SK-N-SH (cell line): Measurements from ENCODE around the gene ENOX1. TPM values are rescaled to one million over a fixed set of nuclear protein-coding genes. Genes with fewer than 3 reads are reported as not detected.

Experiments used
- CTCF ChIA-PET: fragments of 300-600, 350-600 bp; formaldehyde crosslinking; extraction: SDS; loops from one replicate; lab custom pipeline; 2021; lab: Yijun Ruan, JAX
- POLR2A ChIA-PET: fragments of 350-600 bp; sonication (Branson Sonifier 250); formaldehyde crosslinking; extraction: SDS; loops from one replicate; lab custom pipeline; 2020; ENCODE audit warnings: antibody characterized with exemption, inconsistent platforms; lab: Yijun Ruan, JAX
- DNase-seq: peaks from one replicate; pipeline ENCODE4 v3.0.0; 2012
- H2AFZ ChIP-seq: fragments of 200-600 bp; sonication (generic); 2 replicates; pipeline ENCODE4 v1.8.1; 2016; ENCODE audit warnings: antibody characterized with exemption, mild to moderate bottlenecking, low read depth
- H3F3A ChIP-seq: fragments of 200-600 bp; sonication (generic); replicated peaks from 2 replicates; pipeline ENCODE3; 2016; ENCODE audit warnings: antibody characterized with exemption, mild to moderate bottlenecking; ENCODE audit not compliant: insufficient read depth
- H3K27ac ChIP-seq, 2 experiments: fragments of 200-500 bp in 1 of 2; fragments of 200-600 bp in 1 of 2; sonication (Bioruptor generic) in 1 of 2; sonication (generic), shearing (Covaris generic) in 1 of 2; 2 replicates each; pipeline versions ENCODE4 v1.5.1 to v1.6.1; 2014 to 2016; ENCODE audit warnings: low read depth in 2 of 2, inconsistent platforms in 1 of 2, low read length in 1 of 2, mild to moderate bottlenecking in 1 of 2, mixed read lengths in 1 of 2
- H3K27me3 ChIP-seq: fragments of 200-600 bp; sonication (generic), shearing (Covaris generic); 2 replicates; pipeline ENCODE4 v1.6.1; 2016; ENCODE audit warnings: mixed run types; ENCODE audit not compliant: insufficient read depth
- H3K36me3 ChIP-seq, 2 experiments: fragments of 200-500 bp in 1 of 2; fragments of 200-600 bp in 1 of 2; sonication (Bioruptor generic) in 1 of 2; sonication (generic) in 1 of 2; replicated peaks in 1 of 2; 2 replicates each; pipeline versions ENCODE3 to v1.5.1; 2014 to 2016; ENCODE audit warnings: low read length in 1 of 2, mild to moderate bottlenecking in 1 of 2; ENCODE audit not compliant: insufficient read depth in 2 of 2, control insufficient read depth in 1 of 2
- H3K4me1 ChIP-seq, 2 experiments: fragments of 200-500 bp in 1 of 2; fragments of 200-600 bp in 1 of 2; sonication (Bioruptor generic) in 1 of 2; sonication (generic), shearing (Covaris generic) in 1 of 2; 2 replicates each; pipeline versions ENCODE4 v1.5.1 to v1.6.1; 2014 to 2016; ENCODE audit warnings: low read depth in 1 of 2, low read length in 1 of 2, mixed run types in 1 of 2; ENCODE audit not compliant: insufficient read depth in 2 of 2, control insufficient read depth in 1 of 2
- H3K4me2 ChIP-seq: fragments of 200-600 bp; sonication (generic), shearing (Covaris generic); 2 replicates; pipeline ENCODE4 v1.6.1; 2017; ENCODE audit warnings: mixed run types
- H3K4me3 ChIP-seq, 2 experiments: fragments of 200-500 bp in 1 of 2; fragments of 200-600 bp in 1 of 2; sonication (Bioruptor generic) in 1 of 2; sonication (generic), shearing (Covaris generic) in 1 of 2; 2 replicates each; pipeline versions ENCODE4 v1.5.1 to v1.8.1; 2014 to 2016; ENCODE audit warnings: low read depth in 2 of 2, inconsistent platforms in 1 of 2, low read length in 1 of 2, mild to moderate bottlenecking in 1 of 2, mixed read lengths in 1 of 2, moderate library complexity in 1 of 2
- H3K79me2 ChIP-seq: fragments of 200-600 bp; sonication (generic); 2 replicates; pipeline ENCODE4 v1.8.1; 2017; ENCODE audit warnings: mild to moderate bottlenecking; ENCODE audit not compliant: insufficient read depth
- H3K9ac ChIP-seq: fragments of 200-600 bp; sonication (generic); 2 replicates; pipeline ENCODE4 v1.6.1; 2017; ENCODE audit warnings: mixed run types
- H3K9me2 ChIP-seq: fragments of 200-600 bp; sonication (generic); 2 replicates; pipeline ENCODE4 v1.6.1; 2017; ENCODE audit warnings: mixed run types
- H3K9me3 ChIP-seq: fragments of 200-600 bp; sonication (generic); 2 replicates; pipeline ENCODE4 v1.6.1; 2017; ENCODE audit warnings: mixed run types, mild to moderate bottlenecking, moderate library complexity
- H4K20me1 ChIP-seq: fragments of 200-600 bp; sonication (generic); 2 replicates; pipeline ENCODE4 v1.6.1; 2017; ENCODE audit warnings: mild to moderate bottlenecking, mixed run types; ENCODE audit not compliant: insufficient read depth
- CHD2 ChIP-seq: fragments of 150-350 bp; IDR thresholded peaks from 2 replicates; pipeline ENCODE4 v1.6.1; 2018; ENCODE audit warnings: low read length; ENCODE audit not compliant: partially characterized antibody
- CTCF ChIP-seq: fragments of 200-600 bp; sonication (generic); IDR thresholded peaks from 2 replicates; pipeline ENCODE4 v1.6.1; 2017; ENCODE audit warnings: antibody characterized with exemption, mild to moderate bottlenecking, moderate library complexity
- EP300 ChIP-seq, 2 experiments: IDR thresholded peaks; 2 replicates each; pipeline versions ENCODE4 v1.4.0 to v1.6.1; 2012; ENCODE audit warnings: borderline replicate concordance in 1 of 2, low read depth in 1 of 2, low read length in 1 of 2
- GABPA ChIP-seq: IDR thresholded peaks from 2 replicates; pipeline ENCODE4 v1.4.0; 2012; ENCODE audit warnings: low read depth, mild to moderate bottlenecking
- GATA2 ChIP-seq: sonication (generic); formaldehyde crosslinking; IDR thresholded peaks from 2 replicates; pipeline ENCODE4 v1.5.0; 2020; ENCODE audit warnings: mild to moderate bottlenecking, missing genetic modification reagents
- MEF2A ChIP-seq: IDR thresholded peaks from 2 replicates; pipeline ENCODE4 v1.4.0; 2012; ENCODE audit warnings: low read depth, borderline replicate concordance
- MXI1 ChIP-seq: IDR thresholded peaks from 2 replicates; pipeline ENCODE4 v1.6.1; 2012; ENCODE audit warnings: mild to moderate bottlenecking, low read depth, low read length, improper control_type of control experiment
- NRF1 ChIP-seq: IDR thresholded peaks from 2 replicates; pipeline ENCODE4 v1.6.1; 2012; ENCODE audit warnings: low read depth, mild to moderate bottlenecking, low read length
- PBX3 ChIP-seq: IDR thresholded peaks from 2 replicates; pipeline ENCODE4; 2012
- ZBTB33 ChIP-seq: IDR thresholded peaks from 2 replicates; pipeline ENCODE4 v1.4.0; 2012; ENCODE audit warnings: low read depth, borderline replicate concordance
- WGBS: methylation state at CpG from one replicate; pipeline ENCODE4 v1.1.6; 2017; ENCODE audit warnings: low lambda C conversion rate; 5-methylcytosine and 5-hydroxymethylcytosine counted together
- polyA plus RNA-seq, 3 experiments: library from polyadenylated mRNA; depleted of rRNA; stranded (reverse); fragments of >200 nt; gene quantifications; 2 replicates each; pipeline ENCODE4 v1.2.3, GENCODE V29; 2012
- TF ChIP-seq, protein P1 (sequence below): IDR thresholded peaks from 2 replicates; pipeline ENCODE4 v1.4.0; 2012; ENCODE audit warnings: low read depth, borderline replicate concordance
- TF ChIP-seq, protein P2 (sequence below): fragments of 150-350 bp; IDR thresholded peaks from 2 replicates; pipeline ENCODE4 v1.6.1; 2016; ENCODE audit warnings: mild to moderate bottlenecking, low read depth, low read length

Gene ENOX1
- polyA plus RNA-seq, 1 of the 3 experiments (the other 2 are of a cell fraction): 5.8 TPM

DNA sequence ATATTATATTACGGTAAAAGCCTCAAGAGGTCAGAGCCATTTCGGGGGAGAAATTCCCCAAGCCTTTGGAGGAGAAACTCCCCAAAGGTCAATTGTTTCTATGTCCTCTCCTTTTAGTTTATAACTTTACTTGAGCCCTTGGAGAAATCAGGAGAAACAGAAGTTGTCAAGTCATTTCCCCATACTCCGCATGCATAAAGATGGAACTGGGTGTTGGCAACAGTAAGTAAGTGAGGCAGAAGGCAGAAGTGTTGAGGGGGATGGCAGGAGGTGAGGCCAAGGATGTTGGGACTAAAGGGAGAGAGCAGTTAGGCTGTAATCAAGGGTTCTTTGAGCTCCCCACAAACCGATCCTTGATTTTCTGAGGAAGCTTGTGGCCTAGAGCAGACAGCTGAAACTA lies 307.9 kb downstream of the ENOX1 start:
- Histone ChIP-seq H3K4me3 (no peak overlapping the region), H4K20me1 (no peaks in the 10 kb centered on the region), H3K4me1 (peaks cover 0 to 2% of the 10 kb centered on the region in 2 experiments; a peak in 2 of 4 replicates), H3K9me3 (no peaks in the 10 kb centered on the region), H3K9ac (no peak overlapping the region), H3K9me2 (no peaks in the 10 kb centered on the region), H3K4me2 (no peak overlapping the region), H3F3A (no peaks in the 10 kb centered on the region), H3K36me3 (no peaks in the 10 kb centered on the region), H2AFZ (no peak overlapping the region), H3K27me3 (no peaks in the 10 kb centered on the region), H3K79me2 (no peaks in the 10 kb centered on the region), H3K27ac (no peak overlapping the region)
- CTCF ChIA-PET: interaction anchor here (1.0 kb wide), 1 partner anchor 10 kb away, joined by 3 read pairs; no protein-coding TSS in a partner anchor
- no peak for TF ChIP-seq CHD2
- 90% methylated on average over 4 of the region's 4 CpGs for WGBS
- DNase-seq: no peak
- POLR2A ChIA-PET: no interaction called here

DNA sequence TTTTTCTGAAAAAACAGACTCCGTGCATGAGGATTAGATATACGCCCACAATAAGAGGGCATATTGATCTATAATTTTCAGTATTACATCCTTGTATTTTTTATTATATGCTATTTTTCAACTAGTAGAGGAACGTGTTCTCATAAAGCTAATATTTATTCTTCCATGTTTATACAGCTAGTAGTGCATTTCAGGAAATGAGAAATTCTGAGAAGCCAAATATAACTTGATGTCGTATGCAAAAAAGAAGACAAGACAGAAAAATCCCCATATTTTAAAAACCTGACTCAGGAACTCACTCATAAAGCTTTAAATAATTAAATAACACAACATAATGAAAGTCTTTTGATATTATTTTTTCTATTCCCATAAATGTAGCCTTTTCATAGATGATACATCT lies 308.6 kb downstream of the ENOX1 start:
- Histone ChIP-seq H3K9me3 (no peaks in the 10 kb centered on the region), H4K20me1 (no peaks in the 10 kb centered on the region), H3K4me1 (peaks cover 0 to 5% of the 10 kb centered on the region in 2 experiments; a peak in 3 of 4 replicates), H3K36me3 (no peaks in the 10 kb centered on the region), H3F3A (peaks cover 6% of the 10 kb centered on the region), H3K27me3 (no peaks in the 10 kb centered on the region), H3K4me2 (no peak overlapping the region), H3K27ac (no peak overlapping the region), H3K9ac (no peak overlapping the region), H3K9me2 (no peaks in the 10 kb centered on the region), H3K4me3 (no peak overlapping the region), H2AFZ (no peak overlapping the region), H3K79me2 (no peaks in the 10 kb centered on the region)
- CTCF ChIA-PET: no interaction called here
- no peak for DNase-seq
- WGBS: 74% methylated on average over 4 of the region's 4 CpGs
- POLR2A ChIA-PET: no interaction called here
- no peak for TF ChIP-seq CHD2
- TF ChIP-seq MEF2A: no peak
- TF ChIP-seq, protein P1, sequence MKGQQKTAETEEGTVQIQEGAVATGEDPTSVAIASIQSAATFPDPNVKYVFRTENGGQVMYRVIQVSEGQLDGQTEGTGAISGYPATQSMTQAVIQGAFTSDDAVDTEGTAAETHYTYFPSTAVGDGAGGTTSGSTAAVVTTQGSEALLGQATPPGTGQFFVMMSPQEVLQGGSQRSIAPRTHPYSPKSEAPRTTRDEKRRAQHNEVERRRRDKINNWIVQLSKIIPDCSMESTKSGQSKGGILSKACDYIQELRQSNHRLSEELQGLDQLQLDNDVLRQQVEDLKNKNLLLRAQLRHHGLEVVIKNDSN: no peak
- TF ChIP-seq, all 33 proteins: peak for 0

- CTCF ChIA-PET: interaction anchor here (1.2 kb wide), 1 partner anchor 50 kb away, joined by 4 read pairs; no protein-coding TSS in a partner anchor
- no peaks in the 10 kb centered on the region for H3K36me3 ChIP-seq
- no peak overlapping the region for H3K4me2 ChIP-seq
- POLR2A ChIA-PET: no interaction called here
- no peak for DNase-seq
- H3K9me3 ChIP-seq: no peaks in the 10 kb centered on the region
- peaks cover 4 to 7% of the 10 kb centered on the region in 2 experiments; a peak in 3 of 4 replicates for H3K4me1 ChIP-seq
- WGBS: 97% methylated on average over 2 of the region's 2 CpGs
- H2AFZ ChIP-seq: no peak overlapping the region
- H3K9ac ChIP-seq: no peak overlapping the region
- H3K79me2 ChIP-seq: no peaks in the 10 kb centered on the region
- H4K20me1 ChIP-seq: no peaks in the 10 kb centered on the region
- H3K4me3 ChIP-seq: no peak overlapping the region
- H3K27ac ChIP-seq: no peak overlapping the region
- no peaks in the 10 kb centered on the region for H3K27me3 ChIP-seq
- H3K9me2 ChIP-seq: no peaks in the 10 kb centered on the region
- H3F3A ChIP-seq: peaks cover 7% of the 10 kb centered on the region
- TF ChIP-seq CTCF (no peak), EP300 (IDR thresholded peaks at IDR 0.05; ENCODE audit: borderline replicate concordance in 1 of 2, low read depth in 1 of 2, low read length in 1 of 2) (no peak), MXI1 (no peak), GABPA (no peak), ZBTB33 (no peak), NRF1 (no peak), MEF2A (no peak), PBX3 (no peak), CHD2 (no peak), GATA2 (CRISPR knock-in tag) (no peak)
- TF ChIP-seq, protein P2, sequence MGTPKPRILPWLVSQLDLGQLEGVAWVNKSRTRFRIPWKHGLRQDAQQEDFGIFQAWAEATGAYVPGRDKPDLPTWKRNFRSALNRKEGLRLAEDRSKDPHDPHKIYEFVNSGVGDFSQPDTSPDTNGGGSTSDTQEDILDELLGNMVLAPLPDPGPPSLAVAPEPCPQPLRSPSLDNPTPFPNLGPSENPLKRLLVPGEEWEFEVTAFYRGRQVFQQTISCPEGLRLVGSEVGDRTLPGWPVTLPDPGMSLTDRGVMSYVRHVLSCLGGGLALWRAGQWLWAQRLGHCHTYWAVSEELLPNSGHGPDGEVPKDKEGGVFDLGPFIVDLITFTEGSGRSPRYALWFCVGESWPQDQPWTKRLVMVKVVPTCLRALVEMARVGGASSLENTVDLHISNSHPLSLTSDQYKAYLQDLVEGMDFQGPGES: no peak
Observed at GRCh38 chr13:43475140-43475539, 311.6 kb downstream of the ENOX1 start.
